Measurements from ENCODE around the gene MSI1. TPM values are rescaled to one million over a fixed set of nuclear protein-coding genes. Genes with fewer than 3 reads are reported as not detected.

The MSI1 gene
- total RNA-seq, 2 donors from 2014 or later: 0.66 to 1.3 TPM

DNA sequence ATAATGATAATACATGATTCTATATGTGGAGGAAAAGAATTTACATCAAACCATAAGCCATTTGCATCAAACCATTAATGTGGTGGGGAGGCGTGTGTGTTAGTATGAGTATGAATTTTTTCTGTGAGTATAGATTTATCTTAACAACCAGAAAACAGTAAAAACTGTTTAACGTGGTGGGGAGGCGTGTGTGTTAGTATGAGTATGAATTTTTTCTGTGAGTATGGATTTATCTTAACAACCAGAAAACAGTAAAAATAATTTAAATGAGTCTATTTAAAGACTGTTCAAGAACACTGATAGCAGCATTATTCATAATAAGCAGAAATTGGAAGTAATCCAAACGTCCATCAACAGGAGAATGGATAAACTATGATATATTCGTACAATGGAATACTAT is 9.1 kb upstream of the MSI1 start:
- TF ChIP-seq, protein P1, sequence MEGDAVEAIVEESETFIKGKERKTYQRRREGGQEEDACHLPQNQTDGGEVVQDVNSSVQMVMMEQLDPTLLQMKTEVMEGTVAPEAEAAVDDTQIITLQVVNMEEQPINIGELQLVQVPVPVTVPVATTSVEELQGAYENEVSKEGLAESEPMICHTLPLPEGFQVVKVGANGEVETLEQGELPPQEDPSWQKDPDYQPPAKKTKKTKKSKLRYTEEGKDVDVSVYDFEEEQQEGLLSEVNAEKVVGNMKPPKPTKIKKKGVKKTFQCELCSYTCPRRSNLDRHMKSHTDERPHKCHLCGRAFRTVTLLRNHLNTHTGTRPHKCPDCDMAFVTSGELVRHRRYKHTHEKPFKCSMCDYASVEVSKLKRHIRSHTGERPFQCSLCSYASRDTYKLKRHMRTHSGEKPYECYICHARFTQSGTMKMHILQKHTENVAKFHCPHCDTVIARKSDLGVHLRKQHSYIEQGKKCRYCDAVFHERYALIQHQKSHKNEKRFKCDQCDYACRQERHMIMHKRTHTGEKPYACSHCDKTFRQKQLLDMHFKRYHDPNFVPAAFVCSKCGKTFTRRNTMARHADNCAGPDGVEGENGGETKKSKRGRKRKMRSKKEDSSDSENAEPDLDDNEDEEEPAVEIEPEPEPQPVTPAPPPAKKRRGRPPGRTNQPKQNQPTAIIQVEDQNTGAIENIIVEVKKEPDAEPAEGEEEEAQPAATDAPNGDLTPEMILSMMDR (IDR thresholded peaks at IDR 0.05): no peak
- TF ChIP-seq POLR2A (IDR thresholded peaks at IDR 0.05): no peak
- ATAC-seq (no peak), DNase-seq (no peak)
- 68 to 69% methylated on average over 5 of the region's 5 CpGs for WGBS, 2 donors
- Histone ChIP-seq H3K27me3 (no peaks in the 10 kb centered on the region), H3K36me3 (replicated peaks in 1 of 2; ENCODE audit: insufficient read depth in 1 of 2, low read depth in 2 of 2) (no peaks in the 10 kb centered on the region), H3K4me3 (no peak overlapping the region), H3K27ac (no peak overlapping the region), H3K9me3 (no peaks in the 10 kb centered on the region), H3K4me1 (peaks cover 13% of the 10 kb centered on the region)
- intact Hi-C loops (cut with DNase I): no loop called here

DNA sequence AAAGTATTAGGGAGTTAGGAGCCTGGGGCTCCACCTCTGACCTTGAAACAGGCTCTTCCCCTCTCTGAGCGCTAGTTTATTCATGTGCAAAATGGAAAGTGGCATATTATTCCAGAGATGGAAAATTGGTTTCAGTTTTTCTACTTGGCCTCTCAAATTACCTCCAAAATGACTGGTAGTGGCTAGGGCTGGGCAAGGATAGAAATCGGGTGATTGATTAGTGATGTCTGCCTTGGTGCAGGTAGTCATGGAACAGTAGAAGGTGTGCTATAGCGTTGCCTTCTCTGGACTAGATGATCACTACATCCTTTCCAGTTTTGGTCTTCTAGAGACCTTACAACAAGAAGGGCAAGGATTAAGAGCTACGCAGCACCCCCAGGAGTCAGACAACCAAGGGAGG is 8.6 kb upstream of the MSI1 start:
- TF ChIP-seq, protein P1 (IDR thresholded peaks at IDR 0.05): no peak
- no peak for TF ChIP-seq POLR2A (IDR thresholded peaks at IDR 0.05)
- ATAC-seq (no peak), DNase-seq (no peak)
- H3K36me3 ChIP-seq (replicated peaks in 1 of 2; ENCODE audit: insufficient read depth in 1 of 2, low read depth in 2 of 2): no peaks in the 10 kb centered on the region
- no peak overlapping the region for H3K4me3 ChIP-seq
- intact Hi-C loops (cut with DNase I): no loop called here
- WGBS, 2 donors: 82 to 91% methylated on average over 4 of the region's 4 CpGs
- no peaks in the 10 kb centered on the region for H3K27me3 ChIP-seq
- H3K4me1 ChIP-seq: peaks cover 13% of the 10 kb centered on the region
- no peaks in the 10 kb centered on the region for H3K9me3 ChIP-seq
- no peak overlapping the region for H3K27ac ChIP-seq

DNA sequence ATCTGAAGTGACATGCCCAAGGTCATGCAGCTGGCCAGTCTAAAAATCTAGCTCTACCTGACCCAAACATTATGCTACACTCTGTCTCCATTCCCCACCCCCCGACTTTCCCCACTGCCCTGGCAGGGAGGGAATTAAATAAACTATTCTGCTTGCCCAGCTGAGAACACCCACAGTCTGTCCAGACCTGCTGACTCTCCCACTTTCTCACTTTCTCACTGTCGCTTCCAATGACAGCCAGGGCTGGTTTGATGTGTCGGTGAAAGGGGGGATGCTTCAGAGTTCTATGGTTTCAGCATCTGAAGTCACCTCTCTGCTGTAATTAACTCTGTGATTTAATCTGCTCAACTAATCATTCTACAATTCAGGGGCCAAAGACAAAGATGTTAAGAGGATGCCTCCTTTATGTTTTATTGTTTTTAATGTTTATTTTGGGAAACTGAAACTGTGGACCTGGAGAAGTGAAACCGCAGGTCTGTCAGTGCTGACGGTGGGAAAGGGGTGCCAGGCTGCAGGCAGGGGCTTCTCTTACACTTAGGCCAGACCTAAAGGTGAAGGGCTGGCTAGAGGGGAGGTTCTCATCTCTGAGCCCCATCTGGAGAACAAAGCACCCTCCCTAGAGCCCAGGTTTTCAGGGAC is 8.1 kb upstream of the MSI1 start:
- Histone ChIP-seq H3K4me1 (peaks cover 13% of the 10 kb centered on the region), H3K27ac (peak overlapping the region in 1 of 4 donors; percentile 10), H3K36me3 (replicated peaks in 1 of 2; ENCODE audit: insufficient read depth in 1 of 2, low read depth in 2 of 2) (no peaks in the 10 kb centered on the region), H3K27me3 (no peaks in the 10 kb centered on the region), H3K4me3 (no peak overlapping the region), H3K9me3 (no peaks in the 10 kb centered on the region)
- intact Hi-C loops (cut with DNase I): no loop called here
- 23 to 32% methylated on average over 5 of the region's 5 CpGs for WGBS, 2 donors
- DNase-seq (peak in 3 of 4 donors; percentile 40 to 48 (median 43)), ATAC-seq (peak; percentile 75)
- no peak for TF ChIP-seq POLR2A (IDR thresholded peaks at IDR 0.05)
- TF ChIP-seq, protein P1 (IDR thresholded peaks at IDR 0.05): no peak

DNA sequence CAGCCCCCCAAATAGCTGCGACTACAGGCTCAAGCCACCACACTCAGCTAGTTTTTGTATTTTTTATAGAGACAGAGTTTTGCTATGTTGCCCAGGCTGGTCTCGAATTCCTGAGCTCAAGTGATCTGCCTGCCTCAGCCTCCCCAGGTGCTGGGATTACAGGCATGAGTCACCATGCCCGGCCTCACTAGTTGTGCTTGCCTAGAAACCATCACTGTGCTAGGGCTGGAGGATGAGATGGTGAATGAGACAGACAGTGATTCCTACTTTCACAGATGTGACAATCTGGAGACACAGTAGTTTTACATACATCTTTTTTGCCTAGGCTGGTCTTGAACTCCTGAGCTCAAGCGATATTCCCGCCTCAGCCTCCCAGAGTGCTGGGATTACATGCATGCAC is 7.5 kb upstream of the MSI1 start:
- Histone ChIP-seq H3K9me3 (no peaks in the 10 kb centered on the region), H3K4me3 (no peak overlapping the region), H3K36me3 (replicated peaks in 1 of 2; ENCODE audit: insufficient read depth in 1 of 2, low read depth in 2 of 2) (no peaks in the 10 kb centered on the region), H3K27me3 (no peaks in the 10 kb centered on the region), H3K27ac (no peak overlapping the region), H3K4me1 (peaks cover 13% of the 10 kb centered on the region)
- intact Hi-C loops (cut with DNase I): no loop called here
- TF ChIP-seq POLR2A (IDR thresholded peaks at IDR 0.05): no peak
- TF ChIP-seq, protein P1 (IDR thresholded peaks at IDR 0.05): no peak
- no peak for DNase-seq
- ATAC-seq: no peak
- WGBS, 2 donors: 82 to 86% methylated on average over 3 to 5 of the region's 5 CpGs

DNA sequence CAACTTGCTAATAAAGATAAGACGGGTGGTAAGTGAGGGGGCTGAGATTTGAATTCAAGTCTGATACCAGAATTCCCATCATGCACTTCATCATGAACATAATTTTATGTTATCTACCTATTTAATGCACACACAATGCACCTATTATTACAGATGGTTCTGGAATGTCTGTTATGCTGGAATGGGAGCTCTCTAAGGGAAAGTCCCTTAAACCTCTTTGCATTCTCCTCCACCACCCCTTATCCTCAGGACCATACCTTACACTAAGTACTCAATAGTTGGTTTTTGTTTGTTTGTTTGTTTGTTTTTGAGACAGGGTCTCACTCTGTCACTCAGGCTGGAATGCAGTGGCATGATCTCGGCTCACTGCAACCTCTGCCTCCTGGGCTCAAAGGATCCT is 7.0 kb upstream of the MSI1 start:
- DNase-seq (no peak), ATAC-seq (no peak)
- Histone ChIP-seq H3K27me3 (no peaks in the 10 kb centered on the region), H3K36me3 (replicated peaks in 1 of 2; ENCODE audit: insufficient read depth in 1 of 2, low read depth in 2 of 2) (no peaks in the 10 kb centered on the region), H3K9me3 (no peaks in the 10 kb centered on the region), H3K4me1 (peaks cover 13% of the 10 kb centered on the region), H3K27ac (no peak overlapping the region), H3K4me3 (no peak overlapping the region)
- TF ChIP-seq, protein P1 (IDR thresholded peaks at IDR 0.05): no peak
- no peak for TF ChIP-seq POLR2A (IDR thresholded peaks at IDR 0.05)
- intact Hi-C loops (cut with DNase I): no loop called here
- 56 to 62% methylated on average over 2 of the region's 2 CpGs for WGBS, 2 donors

Measured in body of pancreas (tissue), 4 donors.